Raji (cell line): Measurements from ENCODE around the gene PAXIP1.

Experiments used
- POLR2A ChIP-seq: IDR thresholded peaks from 2 replicates; pipeline ENCODE4 v1.6.1; 2011; ENCODE audit warnings: low read depth, low read length, control low read depth; ENCODE audit not compliant: insufficient read depth

PAXIP1 gene

DNA sequence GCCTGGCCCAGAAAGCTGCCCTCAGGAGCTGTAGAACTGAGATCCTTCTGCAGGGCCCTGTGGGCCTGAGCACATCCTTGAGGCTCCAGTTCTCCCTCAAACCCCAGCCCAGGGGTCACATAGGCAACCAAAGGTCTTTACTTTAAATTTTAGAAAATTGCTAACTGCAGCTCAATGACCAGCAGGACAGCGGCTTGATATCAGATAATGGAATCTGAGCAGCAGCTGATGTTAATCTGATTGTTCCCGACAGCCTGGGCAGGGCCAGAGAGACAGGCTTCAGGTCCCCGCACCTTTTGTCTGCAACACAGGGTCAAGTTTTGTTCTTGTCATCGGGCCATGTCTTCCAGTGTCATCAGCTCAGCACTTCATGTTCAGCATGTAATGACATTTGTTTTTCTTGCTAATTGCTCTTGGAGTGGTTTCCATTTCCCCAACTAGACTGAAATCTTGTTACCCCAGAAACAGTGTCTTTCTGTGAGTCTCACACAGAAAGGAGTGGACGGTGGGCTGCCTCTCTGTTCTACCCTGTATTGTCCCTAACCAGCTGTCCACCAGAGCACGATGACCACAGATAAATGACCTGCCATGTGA, 91.0 kb downstream of the PAXIP1 start:
- no peak for TF ChIP-seq POLR2A

DNA sequence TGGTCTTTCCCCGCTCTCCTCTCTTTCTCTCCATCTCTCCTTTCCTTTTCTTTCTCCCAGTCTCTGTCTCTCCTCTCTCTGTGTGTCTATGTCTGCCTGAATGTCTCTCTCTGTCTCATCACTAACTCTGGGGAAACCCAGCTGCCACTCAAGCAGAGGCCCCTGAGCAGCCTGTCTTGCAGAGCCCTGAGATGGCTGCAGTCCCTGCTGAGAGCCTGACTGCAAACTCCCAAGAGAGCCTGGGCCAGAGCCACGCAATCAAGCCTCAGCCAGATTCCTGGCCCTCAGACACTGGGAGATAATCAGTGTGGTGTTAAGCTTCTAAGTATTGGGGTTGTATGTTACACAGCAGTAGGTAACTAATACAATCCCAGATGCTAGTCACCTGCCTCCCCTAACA, 91.5 kb downstream of the PAXIP1 start:
- no peak for TF ChIP-seq POLR2A

DNA sequence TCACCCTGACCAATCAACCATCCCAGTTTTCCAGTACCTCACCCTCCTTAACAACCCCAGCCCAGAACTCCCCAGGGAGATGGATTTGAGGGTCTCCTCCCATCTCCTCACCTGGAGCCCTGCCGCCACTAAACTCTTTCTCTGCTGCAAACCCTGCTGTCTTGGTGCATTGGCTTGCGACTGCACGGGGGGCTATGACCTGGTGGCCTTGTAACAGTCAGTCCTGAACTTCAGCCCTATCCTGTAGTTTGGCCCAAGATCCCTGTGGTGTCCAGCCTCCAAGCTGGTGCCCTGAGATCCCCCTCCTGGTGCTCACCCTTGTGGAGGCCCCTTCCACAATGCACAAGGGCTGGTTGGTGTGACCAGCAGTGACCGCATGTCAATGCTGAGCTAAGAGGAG, 91.9 kb downstream of the PAXIP1 start:
- no peak for TF ChIP-seq POLR2A

DNA sequence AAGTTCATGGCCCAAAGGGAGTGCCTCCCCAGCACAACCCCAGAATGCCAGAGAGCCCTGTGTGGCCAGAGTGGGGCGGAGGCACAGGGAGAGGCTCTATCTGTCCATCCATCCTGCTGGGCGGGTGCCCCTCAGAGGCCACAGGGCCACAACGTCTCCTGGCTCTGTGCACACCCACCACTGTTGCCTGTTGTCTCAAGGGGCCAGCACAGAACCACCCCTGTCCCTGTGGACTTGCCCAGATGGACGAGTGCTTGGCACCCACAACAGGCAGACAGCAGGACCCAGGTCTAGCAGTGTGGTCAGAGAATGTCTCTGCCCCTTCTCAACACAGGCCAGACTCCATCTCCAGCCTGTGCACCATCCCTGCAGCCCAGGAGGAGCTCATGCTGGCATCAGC, 92.8 kb downstream of the PAXIP1 start:
- no peak for TF ChIP-seq POLR2A

DNA sequence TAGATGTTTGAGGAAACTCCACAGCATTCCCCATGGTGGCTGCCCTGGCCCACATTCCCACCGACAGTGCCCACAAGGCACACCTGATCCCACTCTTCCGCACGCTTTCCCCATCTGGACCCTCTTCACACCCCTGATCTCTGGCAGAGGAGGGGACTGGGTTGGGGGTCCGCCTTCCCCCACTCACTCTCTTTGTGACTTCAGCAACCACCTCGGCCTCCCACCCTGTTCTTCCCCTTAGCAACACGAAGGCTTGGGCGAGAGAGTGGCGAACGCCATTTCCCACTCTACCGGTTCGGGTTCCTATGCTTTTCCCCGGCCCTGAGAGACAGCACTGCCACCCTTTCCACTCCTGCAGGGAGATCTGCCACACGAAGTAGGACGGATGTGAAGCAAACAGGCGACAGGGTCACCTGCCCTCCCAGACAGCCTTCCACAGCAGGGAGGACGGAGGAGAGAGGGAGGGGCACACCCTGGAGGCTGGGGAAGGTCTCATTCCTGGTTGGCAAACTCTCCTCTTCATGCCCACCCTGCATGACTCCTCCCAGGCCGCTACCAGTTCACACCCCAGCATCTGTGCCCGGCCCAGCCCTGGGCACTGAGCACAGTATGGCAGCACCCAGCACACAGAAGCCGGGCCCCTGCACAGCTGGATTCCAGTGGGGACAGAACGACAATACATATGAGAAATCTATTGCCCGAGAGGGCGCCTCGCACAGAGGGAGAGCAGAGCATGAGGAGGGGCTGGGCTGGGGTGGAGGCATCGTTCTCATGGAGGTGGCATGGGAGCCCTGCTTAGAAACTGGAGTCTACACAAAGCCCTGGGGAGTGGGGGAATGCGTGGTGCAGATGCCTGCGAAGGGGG, 93.5 kb downstream of the PAXIP1 start:
- no peak for TF ChIP-seq POLR2A

DNA sequence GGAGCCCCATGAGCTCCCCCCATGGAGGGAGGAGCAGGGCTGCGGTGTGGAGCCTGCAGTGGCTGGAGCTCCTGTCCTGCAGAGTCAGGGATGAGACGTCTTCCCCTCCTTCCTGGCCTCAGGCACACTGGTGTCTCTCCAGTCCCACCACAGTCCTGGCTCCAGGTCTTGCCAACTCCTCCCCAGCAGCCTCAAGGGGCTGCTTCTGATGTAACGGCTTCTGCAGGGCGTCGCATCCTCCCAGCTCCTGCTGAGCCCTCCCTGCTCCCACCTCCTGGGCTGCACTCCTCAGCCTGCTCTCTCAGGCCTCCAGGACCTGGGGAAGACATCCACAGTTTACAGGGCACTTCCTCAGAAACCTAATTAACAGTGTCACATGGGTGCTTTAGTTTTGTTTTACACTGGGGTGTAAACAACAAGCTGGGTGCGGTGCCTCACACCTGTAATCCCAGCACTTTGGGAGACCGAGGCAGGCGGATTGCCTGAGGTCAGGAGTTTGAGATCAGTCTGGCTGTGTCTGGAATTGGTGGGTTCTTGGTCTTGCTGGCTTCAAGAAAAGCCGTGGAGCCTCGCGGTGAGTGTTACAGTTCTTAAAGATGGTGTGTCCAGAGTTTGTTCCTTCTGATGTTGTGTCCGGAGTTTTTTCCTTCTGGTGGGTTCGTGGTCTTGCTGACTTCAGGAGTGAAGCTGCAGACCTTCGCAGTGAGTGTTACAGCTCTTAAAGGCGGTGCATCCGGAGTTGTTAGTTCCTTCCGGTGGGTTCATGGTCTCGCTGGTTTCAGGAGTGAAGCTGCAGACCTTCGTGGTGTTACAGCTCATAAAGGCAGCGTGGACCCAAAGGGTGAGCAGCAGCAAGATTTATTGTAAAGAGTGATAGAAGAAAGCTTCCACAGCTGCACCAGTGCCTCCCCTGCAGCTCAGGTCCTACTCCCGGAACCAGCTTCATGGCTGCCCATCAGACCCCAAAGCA, 95.0 kb downstream of the PAXIP1 start:
- TF ChIP-seq POLR2A = no peak

DNA sequence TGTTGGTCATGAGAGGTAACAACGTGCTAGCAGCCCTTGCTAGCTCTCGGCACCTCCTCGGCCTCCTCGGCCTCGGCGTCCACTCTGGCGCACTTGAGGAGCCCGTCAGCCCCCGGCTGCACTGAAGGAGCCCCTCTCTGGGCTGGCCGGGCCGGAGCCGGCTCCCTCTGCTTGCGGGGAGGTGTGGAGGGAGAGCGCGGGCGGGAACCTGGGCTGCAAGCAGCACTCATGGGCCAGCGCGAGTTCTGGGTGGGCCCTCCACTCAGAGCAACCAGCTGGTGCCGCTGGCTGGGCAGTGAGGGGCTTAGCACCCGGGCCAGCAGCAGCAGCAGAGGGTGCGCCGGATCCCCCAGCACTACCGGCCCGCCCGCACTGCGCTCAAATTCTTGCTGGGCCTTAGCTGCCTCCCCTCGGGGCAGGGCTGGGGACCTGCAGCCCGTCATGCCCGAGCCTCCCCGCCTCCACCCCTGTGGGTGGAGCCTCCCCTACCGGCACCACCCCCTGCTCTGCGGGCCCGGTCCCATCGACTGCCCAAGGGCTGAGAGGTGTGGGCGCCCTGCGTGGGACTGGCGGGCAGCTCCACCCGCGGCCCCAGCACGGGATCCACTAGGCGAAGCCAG, 96.1 kb downstream of the PAXIP1 start:
- no peak for TF ChIP-seq POLR2A

DNA sequence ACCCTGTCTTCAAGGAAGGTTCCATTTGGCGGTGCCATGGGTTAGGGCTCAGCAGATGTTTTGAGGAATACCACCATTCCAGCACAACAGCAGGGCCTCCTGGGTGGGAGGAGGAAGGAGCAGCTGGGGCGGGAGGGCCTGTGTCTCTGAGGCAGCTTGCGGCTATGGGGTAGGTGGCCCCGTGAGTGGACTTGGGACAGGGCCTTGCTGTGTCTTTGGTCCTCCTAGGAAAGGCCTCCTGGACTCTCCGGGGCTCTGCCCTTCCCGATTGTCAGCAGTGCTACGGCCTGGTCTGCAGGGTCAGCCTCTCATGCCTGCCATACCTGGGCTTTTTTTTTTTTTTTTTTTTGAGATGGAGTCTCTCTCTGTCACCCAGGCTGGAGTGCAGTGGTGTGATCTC, 96.7 kb downstream of the PAXIP1 start:
- TF ChIP-seq POLR2A = no peak

DNA sequence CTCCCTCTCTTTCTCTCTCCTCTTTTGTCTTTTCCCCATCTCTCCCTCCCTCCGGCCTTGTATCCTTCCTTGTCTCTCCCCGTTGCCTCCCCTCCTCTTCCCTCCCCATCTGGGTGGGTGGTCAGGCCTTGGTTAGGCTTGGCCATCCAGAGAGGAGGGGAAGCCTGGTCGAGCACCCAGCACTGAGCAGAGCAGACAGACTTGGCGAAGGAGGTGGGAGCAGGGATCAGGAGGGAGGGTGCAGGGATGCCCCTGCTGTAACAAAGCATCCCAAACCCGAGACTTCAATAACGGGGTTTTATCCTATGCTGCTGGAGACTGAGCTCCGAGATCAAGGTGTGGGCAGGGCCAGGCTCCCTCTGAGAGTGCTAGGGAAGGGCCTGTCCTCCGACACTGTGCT, 97.3 kb downstream of the PAXIP1 start:
- TF ChIP-seq POLR2A = no peak

DNA sequence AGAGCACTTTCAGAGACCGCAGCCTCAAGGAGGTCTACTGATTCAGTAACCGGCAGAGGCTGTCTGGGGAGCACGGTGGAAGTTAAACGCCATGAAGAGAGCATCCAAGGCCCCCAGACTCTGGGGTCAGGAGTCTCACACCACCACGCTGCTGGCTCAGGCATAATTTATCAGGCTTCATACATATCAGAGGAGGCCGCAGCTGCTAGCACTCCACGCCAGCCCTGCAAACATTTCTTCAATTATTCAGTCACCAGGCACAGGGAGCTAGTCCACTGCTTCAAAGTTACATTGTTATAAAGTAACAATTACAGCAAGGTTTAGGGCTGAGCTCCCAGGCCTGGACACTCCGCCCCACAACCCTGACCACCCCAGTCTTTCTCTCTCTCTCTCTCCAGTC, 97.8 kb downstream of the PAXIP1 start:
- no peak for TF ChIP-seq POLR2A

DNA sequence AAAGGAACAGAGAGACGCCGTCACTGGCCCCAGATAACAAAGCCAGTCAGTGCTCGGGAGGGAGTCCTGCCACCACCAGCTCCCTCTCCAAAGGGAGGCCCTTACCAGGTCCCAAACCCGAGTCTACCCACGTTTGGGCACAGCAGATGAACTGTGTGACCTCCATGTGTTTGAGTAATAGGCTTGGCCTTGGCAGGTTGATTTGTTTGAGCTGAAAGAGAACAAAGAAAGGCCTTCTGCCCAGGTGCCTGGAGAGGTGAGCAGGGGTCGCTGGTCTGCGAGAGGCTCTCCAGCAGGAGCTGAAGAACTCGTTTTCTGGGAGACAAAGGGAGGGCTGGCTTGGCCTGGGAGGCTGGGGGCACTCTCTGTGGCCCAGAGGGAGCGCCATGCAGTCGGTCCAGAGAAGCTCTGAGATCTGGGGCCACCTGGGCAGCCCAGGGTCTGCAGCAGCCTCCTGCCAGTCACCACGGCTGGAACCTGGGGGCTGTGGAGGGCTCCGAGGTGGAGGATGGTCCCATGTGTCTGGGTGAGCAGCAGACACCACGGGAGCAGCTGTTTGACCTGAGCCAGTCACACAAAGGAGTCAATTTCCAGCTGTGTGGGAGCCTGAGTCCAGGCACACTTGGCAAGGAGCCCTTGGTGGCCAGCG, 99.7 kb downstream of the PAXIP1 start:
- TF ChIP-seq POLR2A = no peak

DNA sequence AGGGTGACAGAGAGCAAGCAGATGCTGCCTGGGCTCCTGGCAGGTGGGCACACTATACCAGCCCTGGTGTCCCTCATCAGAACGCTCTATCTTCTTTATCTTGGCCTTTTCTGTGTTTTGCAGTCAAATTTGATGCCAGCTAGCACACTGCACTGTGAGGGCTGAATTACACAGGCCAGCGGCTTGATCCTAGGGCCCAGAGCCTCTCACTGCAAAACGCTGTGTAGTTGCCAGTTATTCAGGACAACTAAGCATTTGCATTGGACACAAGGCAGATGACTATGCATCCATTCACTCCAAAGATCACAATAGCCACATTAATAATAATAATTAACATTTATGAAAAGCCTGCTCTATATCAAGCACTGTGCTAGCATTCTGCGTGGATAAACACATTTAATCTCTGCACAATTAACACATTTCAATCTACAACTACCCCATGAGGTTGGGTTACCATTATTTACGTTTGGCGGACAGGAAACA, 100.3 kb downstream of the PAXIP1 start:
- TF ChIP-seq POLR2A = no peak

DNA sequence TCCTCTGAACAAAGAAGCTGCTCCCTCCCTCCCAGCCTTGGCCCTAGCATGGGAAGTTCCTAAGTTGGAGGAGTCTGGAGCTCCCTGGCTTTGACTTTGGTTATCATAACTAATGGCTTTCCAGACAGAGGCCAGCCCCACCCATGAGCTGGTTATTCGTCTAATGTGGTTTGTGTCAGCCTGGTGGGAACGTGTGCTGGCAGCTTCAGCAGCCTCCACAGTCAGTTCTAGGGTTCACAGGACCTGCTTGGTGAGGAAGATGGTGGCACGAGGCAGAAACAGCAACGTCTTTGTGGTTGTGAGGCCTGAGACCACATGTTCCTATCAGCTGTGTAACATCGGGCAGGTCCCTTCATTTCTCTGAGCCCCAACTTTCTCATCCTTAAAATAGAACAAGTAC, 103.1 kb downstream of the PAXIP1 start:
- TF ChIP-seq POLR2A = no peak
